Effector memory CD4-positive, alpha-beta T cell (primary cell): Measurements from ENCODE around the gene CYP2A6.
"Not testable (repeated sequence)": the region's sequence is repeated elsewhere in the genome, so short reads cannot be mapped to it uniquely, and the experiment has no call there.

ENCODE experiments used
- DNase-seq, 3 donors: peaks; one replicate each; pipeline ENCODE4 v3.0.0-alpha.2; 2020
- H3K27ac ChIP-seq: 2 replicates; pipeline ENCODE4 v1.7.0; 2013; ENCODE audit warnings: mild to moderate bottlenecking, low read length, moderate library complexity; ENCODE audit not compliant: insufficient read depth, poor library complexity, severe bottlenecking
- H3K27me3 ChIP-seq: replicated peaks from 2 replicates; pipeline ENCODE4 v1.7.0; 2013; ENCODE audit warnings: mild to moderate bottlenecking, low read length; ENCODE audit not compliant: insufficient read depth, control insufficient read depth, poor library complexity, severe bottlenecking
- H3K36me3 ChIP-seq: 2 replicates; pipeline ENCODE4 v1.7.0; 2013; ENCODE audit warnings: mild to moderate bottlenecking, low read length, moderate library complexity; ENCODE audit not compliant: control insufficient read depth, insufficient read depth
- H3K4me1 ChIP-seq: 2 replicates; pipeline ENCODE4 v1.7.0; 2013; ENCODE audit warnings: low read length, mild to moderate bottlenecking; ENCODE audit not compliant: control insufficient read depth, insufficient read depth, poor library complexity, severe bottlenecking
- H3K4me3 ChIP-seq: 2 replicates; pipeline ENCODE4 v1.7.0; 2013; ENCODE audit warnings: low read length, low read depth, mild to moderate bottlenecking; ENCODE audit not compliant: insufficient read depth, poor library complexity, severe bottlenecking
- H3K9me3 ChIP-seq: 2 replicates; pipeline ENCODE4 v1.7.0; 2013; ENCODE audit warnings: mild to moderate bottlenecking, low read length, moderate library complexity; ENCODE audit not compliant: control insufficient read depth

Gene CYP2A6

GRCh38 chr19:40822161-40822560, 28.1 kb downstream of the CYP2A6 start:
- H3K9me3 ChIP-seq, result no peaks in the 10 kb centered on the region
- H3K36me3 ChIP-seq, result no peaks in the 10 kb centered on the region
- H3K27ac ChIP-seq, result no peak overlapping the region
- no peak for DNase-seq
- no peaks in the 10 kb centered on the region for H3K27me3 ChIP-seq
- H3K4me3 ChIP-seq, result no peak overlapping the region
- H3K4me1 ChIP-seq, result peaks cover 12% of the 10 kb centered on the region

- peak; percentile 32 to 55 (median 41) for DNase-seq
- H3K36me3 ChIP-seq, H3K4me3 ChIP-seq, H3K27me3 ChIP-seq, H3K9me3 ChIP-seq, H3K4me1 ChIP-seq: not testable (repeated sequence)
- H3K27ac ChIP-seq, result peak overlapping the region; percentile 55
Measured at GRCh38 chr19:40819479-40820234, 30.6 kb downstream of the CYP2A6 start.

- not testable (repeated sequence) for H3K36me3 ChIP-seq, H3K9me3 ChIP-seq, H3K27me3 ChIP-seq, H3K4me1 ChIP-seq
- Histone ChIP-seq H3K27ac (peak overlapping the region; percentile 59), H3K4me3 (peak overlapping the region; percentile 44)
- DNase-seq, result peak; percentile 65 to 69 (median 67)
Measured at GRCh38 chr19:40818480-40819399, 31.5 kb downstream of the CYP2A6 start.

- DNase-seq, result no peak
- Histone ChIP-seq H3K9me3 (no peaks in the 10 kb centered on the region), H3K36me3 (no peaks in the 10 kb centered on the region), H3K27me3 (no peaks in the 10 kb centered on the region), H3K27ac (no peak overlapping the region), H3K4me1 (peaks cover 24% of the 10 kb centered on the region), H3K4me3 (no peak overlapping the region)
Measured at GRCh38 chr19:40815223-40815622, 35.0 kb downstream of the CYP2A6 start.

- Histone ChIP-seq H3K4me3 (no peak overlapping the region), H3K27me3 (no peaks in the 10 kb centered on the region), H3K27ac (no peak overlapping the region), H3K4me1 (peaks cover 28% of the 10 kb centered on the region), H3K36me3 (peaks cover 13% of the 10 kb centered on the region), H3K9me3 (no peaks in the 10 kb centered on the region)
- DNase-seq, result no peak
Measured at GRCh38 chr19:40813182-40813581, 37.1 kb downstream of the CYP2A6 start.

GRCh38 chr19:40812571-40812970, 37.7 kb downstream of the CYP2A6 start:
- H3K36me3 ChIP-seq, result peaks cover 19% of the 10 kb centered on the region
- peaks cover 34% of the 10 kb centered on the region for H3K4me1 ChIP-seq
- not testable (repeated sequence) for H3K27me3 ChIP-seq, H3K9me3 ChIP-seq, H3K4me3 ChIP-seq, DNase-seq, H3K27ac ChIP-seq

- H3K4me1 ChIP-seq, result peaks cover 43% of the 10 kb centered on the region
- no peaks in the 10 kb centered on the region for H3K27me3 ChIP-seq
- no peak for DNase-seq
- peak overlapping the region; percentile 48 for H3K4me3 ChIP-seq
- peaks cover 22% of the 10 kb centered on the region for H3K36me3 ChIP-seq
- no peaks in the 10 kb centered on the region for H3K9me3 ChIP-seq
- H3K27ac ChIP-seq, result no peak overlapping the region
Measured at GRCh38 chr19:40811478-40812341, 38.5 kb downstream of the CYP2A6 start.

- not testable (repeated sequence) for H3K9me3 ChIP-seq, H3K27ac ChIP-seq, H3K27me3 ChIP-seq
- Histone ChIP-seq H3K4me3 (peak overlapping the region; percentile 48), H3K36me3 (peaks cover 22% of the 10 kb centered on the region), H3K4me1 (peaks cover 51% of the 10 kb centered on the region)
- peak; percentile 40 to 53 (median 46) for DNase-seq
Measured at GRCh38 chr19:40810649-40811408, 39.4 kb downstream of the CYP2A6 start.

- Histone ChIP-seq H3K27me3 (no peaks in the 10 kb centered on the region), H3K4me3 (no peak overlapping the region), H3K27ac (no peak overlapping the region), H3K9me3 (no peaks in the 10 kb centered on the region), H3K36me3 (peaks cover 22% of the 10 kb centered on the region), H3K4me1 (peaks cover 58% of the 10 kb centered on the region)
- no peak for DNase-seq
Measured at GRCh38 chr19:40810160-40810559, 40.1 kb downstream of the CYP2A6 start.
